Activated CD4-positive, CD25-positive, alpha-beta regulatory T cell (primary cell): Measurements from ENCODE around the gene CALML5.

Source experiments
- DNase-seq, 4 experiments: peaks; one replicate each; lab custom pipeline; 2025; lab: John Stamatoyannopoulos, UW

Gene CALML5

GRCh38 chr10:5499493-5500140, at the start of gene CALML5:
Gene CALML5 (minus strand): TSS chr10:5499570. CDS start chr10:5499438, 132 bp downstream.
- DNase-seq = no peak

- DNase-seq = no peak
Measured at GRCh38 chr10:5547931-5548660, 48.7 kb upstream of the CALML5 start.

GRCh38 chr10:5547681-5547930, 48.2 kb upstream of the CALML5 start:
- no peak for DNase-seq

- DNase-seq = no peak
Measured at GRCh38 chr10:5546891-5547680, 47.7 kb upstream of the CALML5 start.

- DNase-seq = no peak
Measured at GRCh38 chr10:5545778-5546710, 46.7 kb upstream of the CALML5 start.

GRCh38 chr10:5545426-5545777, 46.0 kb upstream of the CALML5 start:
- DNase-seq = no peak

- no peak for DNase-seq
Measured at GRCh38 chr10:5545011-5545410, 45.6 kb upstream of the CALML5 start.

GRCh38 chr10:5544216-5544805, 44.9 kb upstream of the CALML5 start:
- DNase-seq = no peak

GRCh38 chr10:5543623-5544022, 44.3 kb upstream of the CALML5 start:
- no peak for DNase-seq

GRCh38 chr10:5542100-5542499, 42.7 kb upstream of the CALML5 start:
- DNase-seq = no peak

GRCh38 chr10:5540891-5541290, 41.5 kb upstream of the CALML5 start:
- DNase-seq = no peak

GRCh38 chr10:5540080-5540479, 40.7 kb upstream of the CALML5 start:
- DNase-seq = no peak

- DNase-seq = no peak
Measured at GRCh38 chr10:5538892-5539651, 39.7 kb upstream of the CALML5 start.

- DNase-seq = no peak
Measured at GRCh38 chr10:5538446-5538845, 39.1 kb upstream of the CALML5 start.

- no peak for DNase-seq
Measured at GRCh38 chr10:5537684-5538083, 38.3 kb upstream of the CALML5 start.

- DNase-seq = no peak
Measured at GRCh38 chr10:5536486-5537081, 37.2 kb upstream of the CALML5 start.

GRCh38 chr10:5534880-5535856, 35.8 kb upstream of the CALML5 start:
- no peak for DNase-seq

- DNase-seq = no peak
Measured at GRCh38 chr10:5534051-5534821, 34.9 kb upstream of the CALML5 start.
